Measurements from ENCODE around the gene NTNG1.

- TF ChIP-seq CTCF (IDR thresholded peaks at IDR 0.05) (no peak), EP300 (IDR thresholded peaks at IDR 0.05) (no peak), POLR2A (IDR thresholded peaks at IDR 0.05) (no peak)
These were observed 18.2 kb downstream of the NTNG1 start for GRCh38 chr1:107158991-107159390.

Data from ovary (tissue), 3 donors.